ENCODE measurements around the gene ATP11A. TPM values are rescaled to one million over a fixed set of nuclear protein-coding genes. Genes with fewer than 3 reads are reported as not detected.
"Not testable (repeated sequence)": the region's sequence is repeated elsewhere in the genome, so short reads cannot be mapped to it uniquely, and the experiment has no call there.

ATP11A gene
- total and polyA plus RNA-seq, 2 experiments from 2014 or later: 28.7 to 30.8 TPM

- H3K27me3 ChIP-seq: no peaks in the 10 kb centered on the region
- H3K36me3 ChIP-seq (replicated peaks; ENCODE audit: insufficient read depth, low read depth): no peaks in the 10 kb centered on the region
- H3K4me1 ChIP-seq (ENCODE audit: insufficient read depth): no peaks in the 10 kb centered on the region
- H3K4me2 ChIP-seq: no peak overlapping the region
- 95% methylated on average over 12 of the region's 12 CpGs for WGBS (ENCODE audit: low lambda C conversion rate, missing lambda C conversion rate)
- no peak for DNase-seq (ENCODE audit: low spot score)
- H3K4me3 ChIP-seq: no peak overlapping the region
- no peak overlapping the region for H2AFZ ChIP-seq
- H3K9me2 ChIP-seq (replicated peaks; ENCODE audit: insufficient read depth): no peaks in the 10 kb centered on the region
- TF ChIP-seq EZH2 (IDR thresholded peaks at IDR 0.05; ENCODE audit: borderline replicate concordance): no peak
- TF ChIP-seq EZH2phosphoT487 (IDR thresholded peaks at IDR 0.05; ENCODE audit: low read depth, severe bottlenecking, unreplicated experiment): no peak
- no peak for TF ChIP-seq CTCF (IDR thresholded peaks at IDR 0.05; ENCODE audit: poor library complexity)
- no peaks in the 10 kb centered on the region for H3K79me2 ChIP-seq
- no peaks in the 10 kb centered on the region for H4K20me1 ChIP-seq (ENCODE audit: insufficient read depth, poor library complexity, severe bottlenecking)
- H3K27ac ChIP-seq: no peak overlapping the region
- H3K9me3 ChIP-seq (ENCODE audit: low read depth): no peaks in the 10 kb centered on the region
These were observed 149.7 kb downstream of the ATP11A start for GRCh38 chr13:112839356-112840105.

GRCh38 chr13:112840472-112841302, 150.8 kb downstream of the ATP11A start:
- no peaks in the 10 kb centered on the region for H4K20me1 ChIP-seq (ENCODE audit: insufficient read depth, poor library complexity, severe bottlenecking)
- no peaks in the 10 kb centered on the region for H3K79me2 ChIP-seq
- no peaks in the 10 kb centered on the region for H3K9me2 ChIP-seq (replicated peaks; ENCODE audit: insufficient read depth)
- H3K27ac ChIP-seq: no peak overlapping the region
- H2AFZ ChIP-seq: no peak overlapping the region
- DNase-seq (ENCODE audit: low spot score): no peak
- no peak overlapping the region for H3K4me3 ChIP-seq
- no peaks in the 10 kb centered on the region for H3K27me3 ChIP-seq
- WGBS (ENCODE audit: low lambda C conversion rate, missing lambda C conversion rate): 98% methylated on average over 27 of the region's 34 CpGs
- H3K4me2 ChIP-seq: no peak overlapping the region
- H3K4me1 ChIP-seq (ENCODE audit: insufficient read depth): no peaks in the 10 kb centered on the region
- no peaks in the 10 kb centered on the region for H3K36me3 ChIP-seq (replicated peaks; ENCODE audit: insufficient read depth, low read depth)
- no peaks in the 10 kb centered on the region for H3K9me3 ChIP-seq (ENCODE audit: low read depth)
- TF ChIP-seq EZH2 (IDR thresholded peaks at IDR 0.05; ENCODE audit: borderline replicate concordance) (no peak), CTCF (IDR thresholded peaks at IDR 0.05; ENCODE audit: poor library complexity) (no peak), EZH2phosphoT487 (IDR thresholded peaks at IDR 0.05; ENCODE audit: low read depth, severe bottlenecking, unreplicated experiment) (no peak)

GRCh38 chr13:112841303-112842015, 151.6 kb downstream of the ATP11A start:
- WGBS (ENCODE audit: low lambda C conversion rate, missing lambda C conversion rate): 93% methylated on average over 23 of the region's 31 CpGs
- H3K36me3 ChIP-seq (replicated peaks; ENCODE audit: insufficient read depth, low read depth): not testable (repeated sequence)

More at GRCh38 chr13:112841303-112842015, 151.6 kb downstream of the ATP11A start:
- H3K9me2 ChIP-seq (replicated peaks; ENCODE audit: insufficient read depth); H4K20me1 ChIP-seq (ENCODE audit: insufficient read depth, poor library complexity, severe bottlenecking); DNase-seq (ENCODE audit: low spot score); H3K4me2 ChIP-seq; H2AFZ ChIP-seq; H3K4me3 ChIP-seq; H3K79me2 ChIP-seq; H3K27me3 ChIP-seq; H3K4me1 ChIP-seq (ENCODE audit: insufficient read depth); H3K27ac ChIP-seq; H3K9me3 ChIP-seq (ENCODE audit: low read depth): not testable (repeated sequence)
